SW480 (cell line): Measurements from ENCODE around the gene DTL.

Source experiments
- DNase-seq: peaks from one replicate; pipeline ENCODE4 v3.0.0-alpha.2; 2016; ENCODE audit warnings: low spot score

The DTL gene

DNA sequence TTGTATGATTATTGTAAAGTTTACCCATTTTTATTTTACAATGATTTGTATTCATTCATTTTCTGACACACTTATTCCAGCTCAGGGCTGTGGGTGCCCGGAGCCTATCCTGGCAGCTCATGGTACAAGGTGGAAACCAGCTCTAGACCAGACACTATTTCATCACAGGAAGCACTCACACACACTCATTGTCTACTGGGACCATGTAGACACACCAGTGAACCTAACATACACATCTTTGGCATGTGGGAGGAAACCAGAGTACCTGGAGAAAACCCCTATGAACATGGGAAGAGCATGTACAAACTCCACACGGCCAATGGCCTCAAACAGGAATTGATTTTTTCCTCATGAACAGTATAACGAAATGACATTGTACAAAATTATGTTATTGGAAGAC is 2.4 kb downstream of the DTL start:
- no peak for DNase-seq

DNA sequence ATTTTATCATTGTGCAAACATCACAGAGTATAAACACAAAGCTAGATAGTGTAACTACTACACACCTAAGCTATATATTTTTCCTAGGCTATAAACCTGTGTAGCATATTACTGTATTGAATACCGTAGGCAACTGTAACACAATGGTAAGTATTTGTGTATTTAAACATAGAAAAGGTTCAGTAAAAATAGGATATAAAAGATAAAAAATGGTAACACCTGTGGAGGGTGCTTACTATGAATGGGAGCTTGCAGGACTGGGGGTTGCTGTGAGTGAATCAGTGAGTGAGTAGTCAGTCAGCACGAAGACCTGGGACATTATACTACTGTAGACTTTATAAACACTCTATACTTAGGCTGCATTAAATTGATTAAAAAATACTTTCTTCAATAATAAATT is 4.1 kb downstream of the DTL start:
- no peak for DNase-seq

DNA sequence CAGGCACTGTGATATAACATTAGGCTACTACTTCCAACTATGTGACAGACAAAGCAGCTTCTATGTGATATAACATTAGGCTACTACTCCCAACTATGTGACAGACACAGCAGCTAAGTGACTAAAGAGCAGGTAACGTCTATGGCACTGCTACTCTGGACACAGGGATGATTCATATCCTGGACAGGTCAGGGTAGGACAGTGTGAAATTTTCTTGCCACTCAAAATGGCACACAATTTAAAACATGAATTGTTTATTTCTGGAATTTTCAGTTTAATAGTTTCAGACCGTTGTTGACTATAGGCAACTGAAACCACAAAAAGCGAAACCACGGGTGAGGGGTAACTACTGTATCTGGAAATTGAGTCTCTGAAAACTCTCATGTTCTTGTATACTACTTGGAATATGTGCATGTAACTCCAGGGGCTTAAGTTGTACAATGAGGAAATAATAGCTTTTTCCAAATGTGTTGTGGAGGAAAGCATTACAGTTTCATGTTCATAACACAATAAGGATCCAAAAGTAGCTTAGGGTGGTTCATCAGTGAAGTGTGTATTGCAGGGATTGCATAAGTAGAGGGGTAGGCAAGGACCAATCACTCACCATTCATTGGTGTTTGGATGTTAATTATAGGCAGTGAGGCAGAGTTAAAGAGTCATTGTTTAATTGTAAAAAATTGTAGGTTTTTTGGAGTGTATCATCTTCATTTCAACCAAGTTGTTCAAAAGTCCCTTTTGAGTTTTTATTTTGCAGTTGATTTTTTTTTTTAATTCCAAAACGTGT is 5.3 kb downstream of the DTL start:
- DNase-seq = peak; percentile 54

- DNase-seq = no peak
Measured at GRCh38 chr1:212042436-212042835, 6.9 kb downstream of the DTL start.

DNA sequence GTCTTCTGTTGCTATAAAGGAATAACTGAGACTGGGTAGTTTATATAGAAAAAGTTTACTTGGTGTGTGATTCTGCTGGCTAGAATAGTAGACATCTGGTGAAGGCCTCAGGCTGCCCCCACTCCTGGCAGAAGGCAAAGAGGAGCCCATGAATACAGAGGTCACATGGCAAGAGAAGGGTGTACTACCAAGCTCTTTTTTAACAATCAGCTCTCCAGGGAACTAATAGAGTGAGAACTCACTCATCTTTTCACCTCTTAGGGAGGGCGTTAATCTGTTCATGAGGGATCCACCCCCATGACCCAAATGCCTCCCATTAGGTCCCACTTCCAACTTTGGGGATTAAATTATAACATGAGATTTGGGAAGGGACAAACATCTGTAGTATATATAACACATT is 9.3 kb downstream of the DTL start:
- no peak for DNase-seq

GRCh38 chr1:212045981-212046380 is 10.4 kb downstream of the DTL start:
- DNase-seq = no peak

DNA sequence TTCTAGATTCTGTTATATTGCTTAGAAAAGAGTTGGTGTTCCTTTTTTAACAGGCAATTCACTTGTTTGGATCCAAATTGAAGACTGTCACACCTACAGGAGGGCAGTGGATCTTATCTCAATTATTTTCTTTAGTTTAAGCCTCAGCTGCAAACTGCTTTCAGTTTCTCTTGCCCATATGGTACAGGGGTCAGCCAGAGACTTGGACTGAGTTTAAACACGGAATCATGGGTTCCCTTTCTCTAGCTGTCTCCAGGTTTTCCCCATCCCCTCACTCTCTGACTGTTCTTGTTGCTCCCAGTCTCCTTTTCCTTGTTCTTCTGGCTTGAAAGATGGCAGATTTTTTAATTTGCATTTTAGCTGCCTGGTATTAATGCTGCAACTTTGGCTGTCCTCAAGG is 18.4 kb downstream of the DTL start:
- DNase-seq = no peak

- no peak for DNase-seq
Measured at GRCh38 chr1:212055333-212055732, 19.8 kb downstream of the DTL start.

GRCh38 chr1:212060632-212061472 is 25.3 kb downstream of the DTL start:
- no peak for DNase-seq

DNA sequence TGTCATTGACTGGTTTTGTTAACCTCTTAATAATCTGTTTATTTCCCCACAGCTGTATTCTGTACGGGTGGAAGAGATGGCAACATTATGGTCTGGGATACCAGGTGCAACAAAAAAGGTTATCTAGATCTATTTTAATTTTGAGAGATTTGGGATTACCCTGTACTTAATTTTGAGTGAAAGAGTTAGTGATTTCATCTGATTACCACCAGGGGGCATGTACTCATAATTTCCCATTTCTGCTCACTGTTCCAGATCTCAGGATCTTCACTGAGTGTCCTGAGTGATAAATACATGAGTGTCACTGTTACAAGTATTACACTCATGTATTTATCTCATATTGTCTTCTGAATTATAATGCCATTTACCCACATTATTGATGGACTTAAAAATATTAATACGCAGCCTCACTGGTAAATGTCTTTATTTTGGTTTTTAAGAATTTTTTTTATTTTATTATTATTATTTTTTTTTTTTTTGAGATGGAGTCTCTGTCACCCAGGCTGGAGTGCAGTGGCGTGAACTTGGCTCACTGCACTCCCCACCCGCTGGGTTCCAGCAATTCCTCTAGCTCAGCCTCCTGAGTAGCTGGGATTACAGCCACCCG is 27.4 kb downstream of the DTL start:
- peak; percentile 56 for DNase-seq

DNA sequence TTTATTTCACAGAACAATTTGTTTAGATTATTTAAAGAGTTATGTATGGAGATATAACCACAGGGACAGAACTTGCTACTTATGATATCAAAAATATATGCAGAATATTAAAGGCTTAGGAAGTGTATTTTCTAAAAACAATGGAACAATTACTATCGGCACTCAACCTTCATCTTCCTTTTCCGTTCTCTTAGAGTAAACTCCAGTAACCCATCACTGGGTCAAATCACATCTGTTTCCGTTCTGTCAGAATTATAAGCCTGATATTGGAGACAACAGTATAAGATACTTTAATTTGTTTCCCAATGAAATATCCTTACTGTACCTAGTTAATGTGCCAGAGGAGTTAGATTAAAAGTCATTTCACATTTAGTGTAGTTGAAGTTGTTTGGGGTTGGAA is 32.2 kb downstream of the DTL start:
- DNase-seq = no peak

DNA sequence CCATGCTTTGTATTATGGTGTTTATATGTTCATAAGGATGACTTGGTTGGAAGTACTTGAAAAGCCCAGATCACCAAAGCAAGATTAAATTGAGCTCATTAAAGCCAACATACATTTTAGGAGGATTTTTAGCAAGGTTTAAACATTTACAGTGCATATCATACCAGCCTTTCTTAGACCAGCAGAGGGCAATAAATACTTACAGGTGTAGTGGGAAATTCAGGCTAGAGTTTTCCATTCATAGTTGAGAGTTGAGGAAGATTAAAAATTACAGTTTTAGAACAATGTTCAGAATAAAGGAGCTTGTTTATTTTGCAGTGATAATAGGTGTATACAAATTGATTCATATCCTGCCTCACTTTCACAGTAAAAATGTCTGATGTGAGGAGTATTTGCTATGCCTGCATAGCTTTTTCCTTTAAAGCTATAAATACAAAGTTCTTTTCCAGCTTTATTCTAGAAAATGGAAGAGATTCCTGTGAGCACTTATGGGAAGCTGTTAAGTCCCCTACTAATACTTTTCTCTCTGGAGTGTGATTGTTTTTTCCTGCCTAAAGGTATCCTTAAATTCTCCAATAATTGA is 35.3 kb downstream of the DTL start:
- peak; percentile 47 for DNase-seq

- no peak for DNase-seq
Measured at GRCh38 chr1:212072047-212072446, 36.5 kb downstream of the DTL start.

DNA sequence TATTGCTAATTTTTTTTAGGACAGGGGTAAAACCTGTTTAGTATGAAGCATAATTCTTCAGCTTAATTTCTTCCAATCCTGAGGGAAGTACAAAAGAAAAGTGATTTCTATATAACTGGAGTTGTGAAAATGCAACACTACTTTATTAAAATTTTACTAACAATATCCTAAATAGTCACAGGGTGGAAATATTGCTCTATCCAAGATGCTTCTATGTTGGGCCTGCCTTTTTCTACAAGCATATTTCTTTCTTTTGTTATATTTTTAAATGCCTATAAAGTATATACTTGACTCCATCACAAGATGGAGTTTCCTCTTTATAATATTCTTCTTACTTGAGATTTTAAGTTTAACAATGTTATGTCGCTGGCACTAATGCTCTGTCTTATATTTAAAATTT is 37.9 kb downstream of the DTL start:
- no peak for DNase-seq

- no peak for DNase-seq
Measured at GRCh38 chr1:212074313-212074712, 38.8 kb downstream of the DTL start.

DNA sequence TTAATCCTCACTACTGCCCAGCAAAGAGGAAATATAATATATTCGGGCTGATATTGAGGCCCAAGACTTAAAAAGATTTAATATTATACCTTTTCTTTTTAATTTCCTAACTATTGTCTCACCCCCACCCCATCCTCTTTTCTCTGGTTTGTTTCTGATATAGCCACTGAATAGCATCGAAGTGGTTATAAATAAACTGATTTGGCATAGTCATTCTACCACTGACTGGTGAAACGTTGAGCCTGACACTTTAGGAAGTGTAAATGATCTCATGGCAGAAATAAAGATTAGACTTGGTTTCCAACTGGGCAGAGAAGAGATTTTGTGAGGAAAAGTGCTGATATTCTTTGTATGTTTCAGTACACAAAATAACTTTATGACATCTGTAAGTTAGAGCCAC is 39.3 kb downstream of the DTL start:
- DNase-seq = no peak

DNA sequence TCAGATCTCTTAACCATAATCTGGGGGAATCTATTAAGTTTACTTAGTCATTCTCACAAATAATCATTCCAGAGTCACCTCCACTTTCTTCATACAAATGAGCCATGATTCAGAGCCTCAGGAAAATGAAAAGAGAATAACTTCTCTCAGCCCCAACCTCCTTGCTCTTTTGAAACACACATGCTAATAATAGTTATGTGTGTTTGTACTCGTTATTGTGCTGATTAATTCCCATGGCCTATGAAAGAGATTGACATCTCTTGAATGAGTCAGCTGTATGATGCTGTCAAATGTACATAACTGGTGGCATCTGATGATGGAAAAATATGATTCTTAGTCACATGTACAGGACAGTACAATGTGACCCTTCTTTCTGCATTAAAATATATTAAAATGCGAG is 41.5 kb downstream of the DTL start:
- no peak for DNase-seq

DNA sequence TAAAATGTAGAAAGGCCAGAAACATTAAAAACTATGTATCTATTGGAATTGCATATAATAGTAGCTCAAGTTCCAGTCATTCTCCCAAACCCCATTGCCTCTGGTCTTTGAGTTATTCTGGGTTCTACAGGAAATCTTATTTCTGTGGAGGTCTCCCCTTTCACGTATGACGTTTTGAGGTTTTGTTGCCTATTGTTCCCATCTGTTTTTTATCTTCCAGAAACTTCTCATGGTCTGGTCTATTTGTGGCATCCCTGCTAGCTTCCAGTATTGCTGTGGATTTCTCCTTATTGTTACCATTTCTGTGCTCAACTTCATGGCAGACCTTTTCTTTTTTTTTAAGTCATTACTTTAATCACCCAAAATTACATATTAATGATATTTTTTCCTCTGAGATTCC is 43.3 kb downstream of the DTL start:
- DNase-seq = no peak

GRCh38 chr1:212082765-212083406 is 47.3 kb downstream of the DTL start:
- DNase-seq = no peak

- no peak for DNase-seq
Measured at GRCh38 chr1:212089560-212090163, 54.1 kb downstream of the DTL start.

- no peak for DNase-seq
Measured at GRCh38 chr1:212091438-212092121, 56.0 kb downstream of the DTL start.
